Endothelial cell (in vitro differentiated cells): ENCODE measurements around the gene TMEM18. TPM values are rescaled to one million over a fixed set of nuclear protein-coding genes. Genes with fewer than 3 reads are reported as not detected.

ENCODE experiments used
- DNase-seq: peaks from one replicate; pipeline ENCODE4 v3.0.0; 2021; ENCODE audit warnings: low spot score
- H3K27ac Mint-ChIP-seq: one replicate; pipeline ENCODE4 v1.8.0; 2021; ENCODE audit warnings: mixed read lengths, inconsistent platforms; ENCODE audit not compliant: unreplicated experiment
- H3K27me3 Mint-ChIP-seq: one replicate; pipeline ENCODE4 v1.8.0; 2021; ENCODE audit warnings: mild to moderate bottlenecking, moderate library complexity, mixed read lengths, inconsistent platforms; ENCODE audit not compliant: unreplicated experiment
- H3K36me3 Mint-ChIP-seq: one replicate; pipeline ENCODE4 v1.8.0; 2021; ENCODE audit warnings: mild to moderate bottlenecking, low read depth, mixed read lengths, inconsistent platforms; ENCODE audit not compliant: unreplicated experiment
- H3K4me1 Mint-ChIP-seq: one replicate; pipeline ENCODE4 v1.8.0; 2021; ENCODE audit warnings: mild to moderate bottlenecking, mixed read lengths, inconsistent platforms; ENCODE audit not compliant: unreplicated experiment
- H3K4me3 Mint-ChIP-seq: one replicate; pipeline ENCODE4 v1.8.0; 2021; ENCODE audit warnings: mild to moderate bottlenecking, mixed read lengths, inconsistent platforms; ENCODE audit not compliant: unreplicated experiment
- H3K9me3 Mint-ChIP-seq: one replicate; pipeline ENCODE4 v1.8.0; 2021; ENCODE audit warnings: mixed read lengths, inconsistent platforms; ENCODE audit not compliant: unreplicated experiment
- CTCF ChIP-seq: fragments of 200-600 bp; sonication (generic); IDR thresholded peaks from one replicate; pipeline ENCODE4 v1.5.0; 2021; ENCODE audit warnings: antibody characterized with exemption; ENCODE audit not compliant: unreplicated experiment
- total RNA-seq: library from RNA; stranded (reverse); fragmentation: NEBNext Ultra II Directional; extraction: Animal tissue kit (Norgen Biotek cat#: 25700); gene quantifications from one replicate; pipeline ENCODE4 v1.2.1, GENCODE V29; 2021; ENCODE audit not compliant: unreplicated experiment

Gene TMEM18
- total RNA-seq, 1 donor from 2014 or later: 26.3 TPM

GRCh38 chr2:621303-622099 lies 55.7 kb downstream of the TMEM18 start:
- H3K4me1 Mint-ChIP-seq: no peaks in the 10 kb centered on the region
- no peak overlapping the region for H3K27ac Mint-ChIP-seq
- no peak overlapping the region for H3K4me3 Mint-ChIP-seq
- no peaks in the 10 kb centered on the region for H3K27me3 Mint-ChIP-seq
- TF ChIP-seq CTCF: no peak
- H3K36me3 Mint-ChIP-seq: no peaks in the 10 kb centered on the region
- no peak for DNase-seq
- H3K9me3 Mint-ChIP-seq: no peaks in the 10 kb centered on the region

GRCh38 chr2:620471-621302 lies 56.5 kb downstream of the TMEM18 start:
- Mint-ChIP-seq H3K9me3 (no peaks in the 10 kb centered on the region), H3K36me3 (no peaks in the 10 kb centered on the region), H3K4me1 (no peaks in the 10 kb centered on the region), H3K27me3 (no peaks in the 10 kb centered on the region), H3K4me3 (no peak overlapping the region), H3K27ac (no peak overlapping the region)
- DNase-seq: no peak
- no peak for TF ChIP-seq CTCF

- Mint-ChIP-seq H3K4me3 (no peak overlapping the region), H3K9me3 (no peaks in the 10 kb centered on the region), H3K27me3 (no peaks in the 10 kb centered on the region), H3K4me1 (no peaks in the 10 kb centered on the region), H3K36me3 (no peaks in the 10 kb centered on the region), H3K27ac (no peak overlapping the region)
- DNase-seq: no peak
- no peak for TF ChIP-seq CTCF
Observed at GRCh38 chr2:620004-620403, 57.2 kb downstream of the TMEM18 start.

GRCh38 chr2:618422-618990 lies 58.7 kb downstream of the TMEM18 start:
- no peaks in the 10 kb centered on the region for H3K36me3 Mint-ChIP-seq
- no peaks in the 10 kb centered on the region for H3K4me1 Mint-ChIP-seq
- no peaks in the 10 kb centered on the region for H3K9me3 Mint-ChIP-seq
- no peak overlapping the region for H3K4me3 Mint-ChIP-seq
- H3K27ac Mint-ChIP-seq: no peak overlapping the region
- TF ChIP-seq CTCF: no peak
- no peak for DNase-seq
- H3K27me3 Mint-ChIP-seq: no peaks in the 10 kb centered on the region
